Neuron (in vitro differentiated cells): ENCODE results near the gene THSD7B.

Experiments
- H2AFZ ChIP-seq: one replicate; pipeline ENCODE4 v1.6.1; 2013; ENCODE audit warnings: low read depth, mild to moderate bottlenecking, inconsistent platforms, low read length, moderate library complexity
- H3K27me3 ChIP-seq: one replicate; pipeline ENCODE4 v1.6.1; 2013; ENCODE audit warnings: low read length; ENCODE audit not compliant: insufficient read depth
- H3K36me3 ChIP-seq: one replicate; pipeline ENCODE4 v1.6.1; 2013; ENCODE audit warnings: low read length; ENCODE audit not compliant: insufficient read depth
- H3K4me1 ChIP-seq: one replicate; pipeline ENCODE4 v1.6.1; 2013; ENCODE audit warnings: low read length; ENCODE audit not compliant: insufficient read depth
- H3K4me3 ChIP-seq: 2 replicates; pipeline ENCODE4 v1.5.1; 2013; ENCODE audit warnings: mild to moderate bottlenecking, low read length, moderate library complexity
- H3K9me3 ChIP-seq: one replicate; pipeline ENCODE4 v1.6.1; 2013; ENCODE audit warnings: low read length

THSD7B gene

DNA sequence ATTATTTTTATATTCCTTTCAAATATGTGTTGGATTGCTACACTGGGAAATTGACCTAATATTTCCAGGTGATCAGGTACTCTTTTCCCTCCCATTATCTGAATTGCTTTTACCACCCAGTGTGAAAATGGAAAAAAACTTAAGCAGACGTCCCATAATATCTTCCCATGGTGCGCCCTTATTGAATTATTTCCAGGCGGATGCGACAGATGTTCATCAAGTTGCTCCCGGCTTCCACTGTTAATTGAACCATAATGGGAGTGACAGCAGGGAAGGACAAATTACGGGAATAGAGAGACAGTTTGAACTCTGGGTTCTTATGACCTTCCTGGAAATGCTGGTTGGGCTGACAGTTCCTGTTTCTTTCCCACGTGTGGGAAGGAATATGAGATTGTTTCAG is 93.3 kb downstream of the THSD7B start:
- Histone ChIP-seq H3K9me3 (no peaks in the 10 kb centered on the region), H2AFZ (no peak overlapping the region), H3K27me3 (no peaks in the 10 kb centered on the region), H3K36me3 (no peaks in the 10 kb centered on the region), H3K4me1 (no peaks in the 10 kb centered on the region), H3K4me3 (no peak overlapping the region)

DNA sequence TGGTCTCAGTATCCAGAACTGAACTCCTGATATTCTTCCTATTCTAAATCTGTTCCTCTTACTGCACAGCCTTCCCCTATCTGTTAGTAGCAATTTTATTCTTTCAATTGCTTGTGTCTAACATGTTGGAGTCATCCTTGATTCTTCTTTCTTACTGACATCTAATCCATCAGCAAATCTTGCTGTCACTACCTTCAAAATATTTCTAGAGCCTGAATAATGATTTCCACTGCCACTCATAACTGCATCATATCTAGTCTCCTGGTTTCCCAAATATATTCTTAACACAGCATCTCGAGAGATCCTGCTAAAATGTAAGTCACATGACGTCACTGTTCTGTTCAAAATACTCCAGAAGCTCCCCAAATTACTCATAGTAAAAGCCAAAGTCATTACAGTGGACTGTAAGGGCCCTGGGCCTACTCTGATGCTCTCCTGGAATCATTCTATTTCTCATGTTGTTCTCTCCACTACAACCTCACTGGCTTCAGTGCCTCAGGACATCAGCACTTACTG is 95.2 kb downstream of the THSD7B start:
- Histone ChIP-seq H3K4me1 (no peaks in the 10 kb centered on the region), H2AFZ (no peak overlapping the region), H3K27me3 (no peaks in the 10 kb centered on the region), H3K36me3 (no peaks in the 10 kb centered on the region), H3K4me3 (no peak overlapping the region), H3K9me3 (no peaks in the 10 kb centered on the region)

- H3K9me3 ChIP-seq, result no peaks in the 10 kb centered on the region
These were observed 98.1 kb downstream of the THSD7B start for GRCh38 chr2:136863468-136863867.

GRCh38 chr2:136863874-136864273 is 98.5 kb downstream of the THSD7B start:
- Histone ChIP-seq H3K9me3 (no peaks in the 10 kb centered on the region), H2AFZ (no peak overlapping the region), H3K4me1 (no peaks in the 10 kb centered on the region), H3K27me3 (no peaks in the 10 kb centered on the region), H3K4me3 (no peak overlapping the region), H3K36me3 (no peaks in the 10 kb centered on the region)

More at GRCh38 chr2:136863468-136863867, 98.1 kb downstream of the THSD7B start:
- no peak overlapping the region for H2AFZ ChIP-seq
- H3K36me3 ChIP-seq, result no peaks in the 10 kb centered on the region
- no peaks in the 10 kb centered on the region for H3K27me3 ChIP-seq
- H3K4me1 ChIP-seq, result no peaks in the 10 kb centered on the region
- H3K4me3 ChIP-seq, result no peak overlapping the region

GRCh38 chr2:136871424-136871823 is 106.1 kb downstream of the THSD7B start:
- H3K36me3 ChIP-seq, result no peaks in the 10 kb centered on the region
- H3K9me3 ChIP-seq, result no peaks in the 10 kb centered on the region
- no peak overlapping the region for H3K4me3 ChIP-seq
- no peak overlapping the region for H2AFZ ChIP-seq
- H3K27me3 ChIP-seq, result no peaks in the 10 kb centered on the region
- no peaks in the 10 kb centered on the region for H3K4me1 ChIP-seq

DNA sequence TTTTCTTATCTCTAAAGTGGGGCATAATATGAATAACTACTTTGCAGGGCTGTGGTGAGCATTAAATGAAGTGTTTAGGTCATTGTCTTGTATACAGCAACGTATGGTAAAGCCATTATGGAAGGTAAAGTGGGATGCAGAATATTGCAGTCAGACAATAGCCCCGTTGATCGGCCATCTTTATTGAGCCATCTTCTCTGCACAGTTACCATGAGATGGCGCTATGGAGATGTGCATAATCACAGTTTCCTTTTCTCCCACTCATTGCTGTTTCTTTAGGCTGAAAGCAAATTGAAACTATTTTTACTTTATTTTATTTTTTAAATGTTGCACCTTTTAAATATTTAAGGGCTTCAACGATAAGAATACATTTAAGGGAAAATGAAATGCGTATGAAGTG is 108.9 kb downstream of the THSD7B start:
- Histone ChIP-seq H3K27me3 (no peaks in the 10 kb centered on the region), H3K9me3 (no peaks in the 10 kb centered on the region), H2AFZ (no peak overlapping the region), H3K4me1 (no peaks in the 10 kb centered on the region), H3K4me3 (no peak overlapping the region), H3K36me3 (no peaks in the 10 kb centered on the region)

DNA sequence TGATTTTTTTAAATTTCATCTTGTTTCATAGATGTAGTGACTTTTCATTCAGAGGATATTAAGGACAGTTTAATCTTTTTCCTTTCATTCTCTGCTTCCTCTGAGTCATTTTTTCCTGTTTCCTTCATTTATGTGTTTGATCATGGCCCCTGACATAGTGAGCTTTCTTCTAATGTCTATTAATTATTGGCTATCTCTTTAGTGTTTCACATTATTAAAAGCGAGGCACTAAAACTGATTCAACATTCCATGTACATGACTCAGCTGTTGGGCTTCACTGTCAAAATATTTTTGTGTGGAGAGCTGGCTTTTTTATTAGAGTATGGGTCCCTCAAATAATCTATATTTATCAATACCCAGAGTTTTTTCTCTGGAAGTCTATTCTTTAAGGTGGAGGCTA is 125.8 kb downstream of the THSD7B start:
- Histone ChIP-seq H3K9me3 (no peaks in the 10 kb centered on the region), H3K36me3 (no peaks in the 10 kb centered on the region), H2AFZ (no peak overlapping the region), H3K4me1 (no peaks in the 10 kb centered on the region), H3K4me3 (no peak overlapping the region), H3K27me3 (no peaks in the 10 kb centered on the region)

DNA sequence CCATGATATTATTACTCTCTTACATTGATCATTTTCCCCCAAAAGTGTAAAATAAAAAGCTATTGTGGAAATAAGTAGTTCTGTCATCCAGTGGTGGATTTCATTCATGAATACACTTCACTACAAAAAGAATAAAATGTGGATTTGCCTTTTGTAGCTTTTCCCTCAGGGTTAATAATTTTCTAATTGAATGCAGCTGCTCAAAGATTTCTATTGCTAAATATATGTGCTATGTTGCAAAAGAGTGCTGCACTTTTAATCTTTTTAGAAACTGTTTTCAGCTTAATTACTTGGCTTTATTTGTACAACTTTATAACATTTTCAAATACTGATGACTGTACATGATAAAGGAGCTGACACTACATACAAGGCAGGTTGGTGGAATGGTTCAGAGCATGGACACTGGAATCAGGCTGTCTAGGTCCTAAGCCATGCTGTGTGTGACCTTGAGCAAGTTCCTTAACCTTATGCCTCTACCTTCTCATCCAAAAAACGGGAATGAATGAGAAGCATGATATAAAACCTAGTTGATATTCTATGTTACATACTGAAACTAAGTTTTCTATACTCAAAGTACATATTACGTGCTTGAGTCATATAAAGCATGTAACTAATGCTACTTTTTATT is 128.8 kb downstream of the THSD7B start:
- H3K36me3 ChIP-seq, result no peaks in the 10 kb centered on the region
- H3K4me1 ChIP-seq, result no peaks in the 10 kb centered on the region
- H2AFZ ChIP-seq, result no peak overlapping the region
- no peaks in the 10 kb centered on the region for H3K27me3 ChIP-seq
- H3K4me3 ChIP-seq, result no peak overlapping the region
- no peaks in the 10 kb centered on the region for H3K9me3 ChIP-seq

DNA sequence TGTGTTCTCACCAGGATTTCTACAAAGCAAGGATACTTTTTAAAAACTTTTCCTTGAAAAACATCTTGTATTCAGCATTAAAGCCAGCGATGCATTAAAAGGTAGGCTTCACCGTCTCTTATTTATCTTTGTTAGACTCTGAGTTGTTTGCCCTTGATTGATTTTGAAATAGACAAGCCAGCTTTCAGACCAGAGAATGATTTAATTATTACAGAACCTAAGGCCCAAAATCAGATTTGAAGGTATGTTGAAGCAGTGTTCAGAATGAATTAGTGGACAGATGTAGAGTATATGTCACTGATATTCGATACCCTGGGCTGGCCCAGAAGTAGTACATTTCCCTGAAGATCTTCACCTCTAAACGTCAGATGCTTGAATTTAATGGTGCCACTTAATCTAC is 136.4 kb downstream of the THSD7B start:
- Histone ChIP-seq H3K36me3 (no peaks in the 10 kb centered on the region), H3K4me3 (no peak overlapping the region), H2AFZ (no peak overlapping the region), H3K4me1 (no peaks in the 10 kb centered on the region), H3K9me3 (no peaks in the 10 kb centered on the region), H3K27me3 (no peaks in the 10 kb centered on the region)

GRCh38 chr2:136905779-136906178 is 140.4 kb downstream of the THSD7B start:
- no peaks in the 10 kb centered on the region for H3K9me3 ChIP-seq
- no peaks in the 10 kb centered on the region for H3K27me3 ChIP-seq
- H2AFZ ChIP-seq, result no peak overlapping the region
- H3K4me1 ChIP-seq, result no peaks in the 10 kb centered on the region
- H3K36me3 ChIP-seq, result no peaks in the 10 kb centered on the region
- no peak overlapping the region for H3K4me3 ChIP-seq

GRCh38 chr2:136909777-136910176 is 144.4 kb downstream of the THSD7B start:
- Histone ChIP-seq H3K4me1 (no peaks in the 10 kb centered on the region), H3K9me3 (no peaks in the 10 kb centered on the region), H3K27me3 (no peaks in the 10 kb centered on the region), H3K4me3 (no peak overlapping the region), H2AFZ (no peak overlapping the region), H3K36me3 (no peaks in the 10 kb centered on the region)

GRCh38 chr2:136916131-136916530 is 150.8 kb downstream of the THSD7B start:
- Histone ChIP-seq H3K9me3 (no peaks in the 10 kb centered on the region), H3K4me1 (no peaks in the 10 kb centered on the region), H3K27me3 (no peaks in the 10 kb centered on the region), H3K4me3 (no peak overlapping the region), H3K36me3 (no peaks in the 10 kb centered on the region), H2AFZ (no peak overlapping the region)

DNA sequence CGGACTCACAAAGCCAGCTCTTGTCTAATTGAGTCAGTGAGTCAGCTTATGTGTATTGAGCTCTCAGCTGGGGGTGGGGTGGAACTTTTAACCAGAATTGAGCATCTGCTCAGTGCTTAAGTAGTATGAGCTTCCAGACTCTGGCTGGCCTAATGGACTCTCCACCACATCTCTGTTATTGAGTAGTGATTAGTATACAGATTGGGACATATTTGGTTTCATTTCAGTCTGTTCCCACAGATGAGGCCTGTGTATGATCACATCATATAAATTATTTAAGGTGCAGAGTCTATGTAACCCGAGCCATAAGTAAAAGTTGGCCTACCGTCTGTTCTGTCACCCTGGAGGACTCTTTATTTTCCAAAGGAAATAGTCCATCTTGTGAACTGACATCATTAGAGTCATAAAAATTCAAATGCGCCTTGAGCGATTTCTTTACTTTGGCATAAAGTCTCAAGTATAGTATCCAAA is 152.1 kb downstream of the THSD7B start:
- Histone ChIP-seq H3K4me3 (no peak overlapping the region), H3K9me3 (no peaks in the 10 kb centered on the region), H3K27me3 (no peaks in the 10 kb centered on the region), H2AFZ (no peak overlapping the region), H3K4me1 (no peaks in the 10 kb centered on the region), H3K36me3 (no peaks in the 10 kb centered on the region)

- Histone ChIP-seq H3K27me3 (no peaks in the 10 kb centered on the region), H3K4me3 (no peak overlapping the region), H3K36me3 (no peaks in the 10 kb centered on the region), H2AFZ (no peak overlapping the region), H3K9me3 (no peaks in the 10 kb centered on the region), H3K4me1 (no peaks in the 10 kb centered on the region)
These were observed 154.3 kb downstream of the THSD7B start for GRCh38 chr2:136919682-136920081.
